SIG-M5 (cell line): Measurements from ENCODE around the gene IL17F.
A peak's percentile ranks its signal among the peaks of the same experiment; 100 is the strongest.

Experiments used
- DNase-seq: peaks from one replicate; lab custom pipeline; 2025; lab: John Stamatoyannopoulos, UW

Gene IL17F

DNA sequence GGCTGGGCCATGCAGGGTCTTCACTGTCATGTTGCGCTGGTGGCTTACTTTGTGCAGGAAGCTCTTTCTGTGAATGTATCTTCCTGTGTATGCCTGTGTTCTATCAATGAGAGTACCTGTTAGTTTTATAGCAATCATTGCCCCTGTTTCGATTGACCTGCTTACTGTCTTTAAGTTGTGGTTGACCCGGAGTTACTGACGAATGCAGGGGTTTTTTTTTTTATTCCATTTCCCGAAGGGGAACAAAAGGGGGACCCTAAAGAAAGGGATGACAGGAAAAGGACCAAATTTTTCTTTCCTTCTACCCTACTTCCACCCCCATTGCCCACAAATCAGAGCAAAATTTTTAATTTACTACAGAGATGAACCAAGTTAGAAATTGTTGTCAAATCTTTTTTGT, at the start of gene IL17F:
Gene IL17F, minus strand, starts transcription at position 101 of the 400 bp plus-strand sequence. Its CDS starts 71 bp downstream, at position 30.
- no peak for DNase-seq

DNA sequence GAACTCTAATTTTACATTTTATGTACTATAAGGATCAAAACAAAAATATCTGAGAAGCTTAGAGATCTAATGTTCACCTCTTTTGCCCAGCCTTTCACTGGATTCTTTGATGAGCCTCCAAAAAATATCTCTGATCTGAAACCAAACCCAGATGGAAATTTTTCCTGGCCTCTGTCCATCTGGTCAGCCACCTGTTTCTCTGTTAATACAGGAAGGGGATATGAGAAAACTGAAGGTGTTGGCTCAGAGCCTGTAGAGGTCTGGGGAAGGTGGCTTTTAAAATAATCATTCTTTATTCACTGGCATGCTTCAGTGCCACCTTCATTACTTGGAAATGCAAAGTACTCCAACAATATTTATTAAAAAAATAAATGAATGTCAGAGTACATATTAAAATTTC, 48.8 kb upstream of the IL17F start:
- DNase-seq, result no peak

DNA sequence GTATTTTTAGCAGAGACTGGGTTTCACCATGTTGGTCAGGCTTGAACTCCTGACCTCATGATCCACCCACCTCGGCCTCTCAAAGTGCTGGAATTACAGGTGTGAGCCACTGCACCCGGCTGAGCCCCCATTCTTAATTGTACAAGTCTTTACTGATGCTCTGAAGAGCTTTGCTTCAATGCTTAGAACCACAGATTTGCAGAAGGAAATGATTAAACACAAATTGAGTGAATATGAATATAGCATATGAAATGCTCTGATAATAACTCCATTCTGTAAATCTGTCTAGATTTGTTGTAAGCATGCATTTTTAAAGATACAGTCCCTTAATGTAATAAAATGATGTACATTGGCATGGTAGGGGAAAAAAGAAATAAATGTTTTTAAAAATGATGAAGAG, 44.5 kb upstream of the IL17F start:
- DNase-seq, result no peak

DNA sequence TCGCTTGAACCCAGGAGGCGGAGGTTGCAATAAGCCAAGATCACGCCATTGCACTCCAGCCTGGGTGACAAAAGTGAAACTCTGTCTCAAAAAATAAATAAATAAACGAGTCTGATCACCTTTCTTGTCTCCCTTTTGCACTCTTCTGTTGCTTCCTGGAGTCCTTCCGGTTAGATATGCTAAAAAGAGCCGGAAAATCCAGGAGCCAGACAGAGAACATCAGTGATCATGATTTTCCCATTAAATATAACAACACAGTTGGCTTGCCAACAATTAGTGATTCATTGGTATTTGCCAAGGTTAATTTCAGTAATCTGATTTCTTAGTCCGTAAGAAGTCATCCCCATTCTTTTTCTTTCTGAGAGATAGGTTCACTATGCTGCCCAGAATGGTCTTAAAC, 43.9 kb upstream of the IL17F start:
- DNase-seq, result no peak

DNA sequence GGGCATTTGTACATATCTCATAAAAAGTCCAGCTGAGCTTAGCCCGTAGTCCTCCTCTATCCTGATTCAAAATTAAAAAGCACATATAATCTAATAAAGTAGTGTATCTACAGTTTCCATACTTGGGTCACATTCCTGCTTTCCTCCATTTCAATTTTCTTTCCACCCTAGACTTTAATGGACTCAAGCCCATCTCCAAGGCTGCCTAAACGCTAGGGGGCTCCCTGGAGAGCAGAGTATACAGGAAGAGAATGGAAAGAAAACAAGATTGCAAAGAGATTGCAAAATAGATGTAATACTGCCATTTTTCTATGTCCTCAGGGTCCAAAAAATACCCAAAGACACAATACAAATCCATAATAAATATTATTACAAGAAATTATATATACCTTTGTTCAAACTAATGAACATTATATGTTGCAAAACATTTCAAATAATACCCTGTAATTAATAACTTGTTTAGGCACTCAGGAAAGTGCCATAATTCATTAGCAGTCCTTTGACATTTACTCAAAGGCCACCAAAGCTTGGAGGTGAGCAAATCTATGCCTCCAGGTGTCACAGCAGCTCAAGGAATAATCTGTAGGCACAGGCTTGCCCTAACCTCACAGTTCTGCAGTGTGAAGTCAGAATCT, 42.6 kb upstream of the IL17F start:
- no peak for DNase-seq

DNA sequence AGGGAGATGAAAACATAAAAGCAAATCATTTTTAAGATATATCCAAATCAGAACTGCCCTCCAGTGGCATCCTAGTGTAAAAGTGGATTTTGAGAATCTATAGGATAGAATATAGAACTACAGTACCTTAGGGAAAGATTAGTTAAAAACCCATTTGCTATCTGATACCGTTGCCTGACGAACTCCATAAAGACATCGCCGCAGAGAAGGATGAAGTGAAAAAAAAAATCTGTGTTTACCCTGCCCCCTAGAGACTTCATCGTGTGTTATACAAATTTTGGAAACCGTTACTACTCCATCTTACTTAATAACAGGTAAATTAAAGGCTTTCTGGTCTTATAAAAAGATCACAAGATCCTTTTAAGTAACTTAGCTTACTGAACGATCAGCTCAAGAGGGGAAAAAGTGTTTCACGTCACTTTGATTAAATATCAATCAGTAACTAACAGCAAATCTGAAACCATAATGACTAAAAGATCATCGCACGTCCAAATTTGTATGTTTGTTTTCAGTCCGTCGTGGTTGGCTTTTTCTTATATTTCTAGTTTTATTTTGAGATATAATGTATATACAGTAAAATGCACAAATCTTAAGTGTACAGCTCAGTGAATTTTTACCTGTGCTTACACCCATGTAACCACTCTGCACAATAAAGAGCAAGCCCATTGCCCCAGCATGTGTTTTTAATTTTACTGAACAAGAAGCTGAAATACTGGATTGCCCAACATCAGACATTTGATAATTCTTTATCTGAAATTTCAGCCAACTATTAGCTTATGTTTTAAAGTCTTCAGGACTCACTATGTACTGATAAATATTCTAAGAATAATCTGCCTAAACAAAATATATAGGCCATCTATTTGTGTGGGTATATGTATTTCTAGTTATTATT, 41.1 kb upstream of the IL17F start:
- no peak for DNase-seq

DNA sequence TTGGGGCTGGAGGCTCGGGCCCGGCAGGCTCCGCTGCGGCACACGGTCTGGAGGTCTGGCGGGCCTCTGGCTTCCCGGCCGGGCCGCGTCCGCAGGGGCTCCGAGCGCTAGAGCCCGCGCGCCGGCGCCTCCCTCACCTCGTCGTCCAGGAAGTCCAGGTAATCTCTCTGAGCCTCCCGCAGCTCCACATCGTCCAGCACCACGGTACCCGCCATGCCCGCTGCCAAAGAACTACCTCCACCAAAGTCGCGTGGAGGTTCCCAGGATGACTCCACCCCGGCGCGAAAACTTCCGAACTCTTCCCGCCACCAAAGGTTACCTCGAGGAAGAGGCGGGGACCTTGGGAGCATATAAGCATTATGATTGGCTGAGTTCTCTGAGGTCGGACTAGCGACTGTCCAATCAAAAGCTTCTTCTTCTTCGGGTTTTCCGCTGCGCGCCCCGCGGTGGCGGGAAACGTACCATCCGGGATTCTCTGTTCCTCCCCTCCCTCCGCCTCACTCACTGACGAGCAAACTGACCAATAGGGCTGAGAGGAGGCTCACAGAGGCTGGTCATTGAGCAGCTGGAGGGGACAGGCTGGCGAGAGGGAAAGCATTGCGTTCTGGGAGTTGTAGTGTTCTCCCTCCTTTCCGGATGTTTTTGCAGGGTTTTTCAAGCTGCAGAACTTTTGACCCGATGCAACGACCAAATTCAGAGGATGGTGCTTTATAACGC, 40.3 kb upstream of the IL17F start, which contains the start of gene MCM3:
Gene MCM3, minus strand, starts transcription at position 283 of the 717 bp plus-strand sequence. Its CDS starts 68 bp downstream, at position 215.
- DNase-seq, result peak; percentile 95

DNA sequence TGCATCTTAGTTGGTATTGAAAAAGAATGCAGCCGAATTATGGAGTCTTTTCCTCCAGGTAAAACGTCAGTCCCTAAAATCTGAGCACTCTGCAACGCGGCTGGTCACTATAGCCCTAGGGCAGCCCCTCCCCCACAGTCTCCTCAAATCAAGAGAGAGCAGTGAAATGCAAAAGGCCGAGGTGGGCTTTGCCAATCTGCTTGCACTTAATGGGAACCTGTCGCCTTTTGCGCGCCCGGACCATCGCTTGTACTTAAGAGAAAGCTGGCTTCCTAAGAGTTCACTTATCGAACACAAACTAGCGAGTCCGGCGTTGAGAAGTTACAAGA, 39.8 kb upstream of the IL17F start:
- DNase-seq, result no peak

DNA sequence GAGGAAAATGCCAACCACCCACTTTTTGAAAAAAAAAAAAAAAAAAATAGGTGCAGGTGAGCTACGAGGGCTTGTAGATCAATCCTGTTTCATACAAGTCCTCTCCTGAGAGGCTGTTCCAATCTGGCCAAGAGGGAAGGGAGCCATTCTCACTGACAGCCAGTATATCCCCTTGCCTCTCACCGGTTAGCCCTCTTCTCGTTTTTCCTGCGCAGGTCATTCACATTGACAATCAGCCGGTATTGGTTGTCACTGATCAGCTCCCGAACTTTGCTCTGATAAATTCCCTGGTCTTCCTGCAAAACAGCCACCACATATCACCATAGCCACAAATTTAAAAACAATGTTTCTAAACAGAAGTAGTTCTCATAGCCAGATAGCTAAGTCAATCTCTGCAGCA, 38.8 kb upstream of the IL17F start:
- DNase-seq, result no peak

DNA sequence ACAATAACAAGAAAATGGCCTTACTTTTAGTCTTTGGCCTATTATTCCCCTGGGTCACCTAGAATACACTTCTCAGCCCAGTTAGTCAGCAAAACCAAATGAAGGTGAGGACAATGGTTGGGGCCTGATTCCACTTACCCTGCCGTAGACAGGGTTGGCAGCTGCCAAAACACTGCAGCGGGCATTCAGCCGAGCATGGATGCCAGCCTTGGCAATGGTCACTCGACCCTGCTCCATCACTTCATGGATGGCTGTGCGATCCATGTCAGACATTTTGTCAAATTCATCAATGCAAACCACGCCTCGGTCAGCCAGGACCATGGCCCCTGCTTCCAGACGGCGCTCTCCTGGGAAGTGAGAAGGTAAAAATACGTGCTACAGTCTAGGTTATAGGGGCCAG, 31.8 kb upstream of the IL17F start:
- DNase-seq, result no peak

DNA sequence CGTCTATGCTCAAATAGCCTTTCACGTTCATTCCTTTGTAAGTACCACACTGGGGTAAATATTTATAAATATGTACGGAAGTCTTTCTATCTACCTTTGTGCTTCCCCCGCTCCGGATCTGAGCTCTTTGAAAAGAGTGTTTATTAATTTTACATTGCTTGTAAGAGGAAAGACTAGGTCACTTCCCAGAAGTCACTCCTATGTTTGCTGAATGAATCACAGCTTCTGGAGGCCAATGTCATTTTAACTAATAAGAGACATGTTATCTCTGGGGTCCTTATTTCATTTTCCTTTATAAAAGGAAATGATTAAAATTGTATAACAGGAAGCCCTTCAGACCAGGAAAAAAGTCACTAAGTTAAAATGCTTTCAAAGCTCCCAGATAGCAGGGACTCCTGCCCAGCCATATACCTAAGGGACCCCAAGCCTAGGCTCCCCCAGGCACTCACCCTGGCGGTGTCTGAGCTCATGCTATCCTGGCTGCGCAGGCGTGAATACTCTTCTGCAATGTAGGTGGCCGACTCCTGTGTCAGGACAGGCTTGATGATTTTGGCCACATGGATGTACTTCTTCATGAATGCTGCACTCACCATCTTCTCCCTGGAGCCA, 27.7 kb upstream of the IL17F start:
- DNase-seq, result no peak

DNA sequence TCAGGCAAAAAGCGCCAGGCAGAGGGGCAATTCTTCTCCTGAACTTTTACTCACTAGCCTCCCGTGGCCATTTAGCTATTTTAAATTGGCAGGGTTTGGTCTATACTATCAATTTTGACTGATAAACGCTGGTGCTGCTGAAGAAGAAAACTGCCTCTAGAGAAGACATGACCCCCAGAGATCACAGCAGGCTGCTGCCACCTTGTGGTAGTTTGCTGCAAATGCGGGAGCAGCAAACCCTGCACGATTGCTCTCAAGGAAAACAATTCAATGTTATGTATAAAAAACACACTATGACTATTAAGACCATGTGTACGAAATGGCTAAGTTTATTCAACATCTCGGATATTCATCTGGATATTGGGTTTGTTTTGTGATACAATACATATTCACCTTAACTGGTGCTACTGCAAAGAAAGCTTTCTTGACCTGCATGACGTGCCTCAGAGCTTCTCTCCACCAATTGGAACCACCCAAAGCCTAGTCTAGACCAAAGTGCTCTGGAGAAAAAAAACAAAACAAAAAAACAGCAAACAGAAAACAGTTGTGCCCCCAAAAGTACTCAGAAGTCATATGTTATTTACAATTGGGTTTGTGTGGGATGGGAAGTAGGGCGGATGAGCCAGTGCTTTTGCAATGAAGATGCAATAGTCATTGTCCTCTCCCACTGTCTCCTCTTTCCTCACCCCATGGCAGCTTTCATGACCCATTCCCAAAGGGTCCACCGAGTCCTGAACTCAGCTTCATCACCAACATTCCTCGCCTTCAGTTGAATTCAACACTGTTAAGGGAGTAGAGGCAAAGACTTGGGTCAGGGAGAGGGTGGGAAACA, 19.6 kb upstream of the IL17F start:
- DNase-seq, result no peak

DNA sequence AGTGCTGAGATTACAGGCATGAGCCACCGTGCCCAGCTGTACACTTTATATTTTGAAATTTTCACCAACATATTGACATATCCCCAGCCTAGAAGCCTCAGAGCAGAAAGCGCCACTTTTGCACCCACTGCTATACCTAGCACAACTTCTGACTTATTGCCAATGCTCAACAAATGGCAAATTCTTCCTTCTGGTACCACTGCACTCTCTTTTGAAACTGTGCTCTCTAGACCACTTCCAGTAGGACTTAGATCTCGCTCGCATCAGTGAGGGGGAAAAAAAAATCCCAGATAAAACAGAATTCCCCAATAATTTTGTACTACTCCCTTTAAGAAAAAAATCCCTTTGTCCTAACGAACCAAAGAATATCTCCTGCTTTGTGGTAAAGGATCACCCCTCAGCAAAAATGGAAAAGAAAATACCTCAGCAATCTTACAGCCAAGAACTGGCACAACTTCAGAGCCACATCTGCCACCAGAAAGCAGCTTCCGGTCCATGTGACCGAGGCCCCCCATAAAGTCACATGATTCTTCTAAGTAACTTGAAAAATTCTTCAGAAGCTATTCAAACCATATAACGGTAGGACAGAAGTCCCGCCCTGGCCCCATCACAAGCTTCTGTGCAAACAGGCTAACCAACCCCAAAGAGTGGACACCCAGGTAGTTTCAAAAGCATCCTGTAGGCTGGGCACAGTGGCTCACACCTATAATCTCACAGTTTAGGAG, 18.5 kb upstream of the IL17F start:
- no peak for DNase-seq

DNA sequence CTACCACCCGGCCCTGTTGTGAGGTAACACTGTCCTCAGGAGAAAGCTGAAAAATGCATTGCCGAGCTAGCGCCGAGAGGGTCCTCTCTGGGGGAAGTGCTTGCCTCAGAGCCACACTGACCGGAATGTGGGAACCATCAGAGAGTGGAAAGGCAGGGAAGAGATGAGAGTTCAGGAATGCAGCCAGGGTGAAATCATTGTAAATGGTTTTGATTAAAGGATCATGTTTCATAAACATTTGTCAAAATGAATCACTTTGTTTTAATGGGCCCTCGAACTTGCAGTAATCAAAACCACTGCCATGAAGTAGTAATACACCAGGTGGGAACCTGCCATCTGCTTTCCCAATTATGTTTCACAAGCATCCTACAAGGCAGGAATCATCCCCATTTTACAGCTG, 16.9 kb upstream of the IL17F start:
- DNase-seq, result no peak

DNA sequence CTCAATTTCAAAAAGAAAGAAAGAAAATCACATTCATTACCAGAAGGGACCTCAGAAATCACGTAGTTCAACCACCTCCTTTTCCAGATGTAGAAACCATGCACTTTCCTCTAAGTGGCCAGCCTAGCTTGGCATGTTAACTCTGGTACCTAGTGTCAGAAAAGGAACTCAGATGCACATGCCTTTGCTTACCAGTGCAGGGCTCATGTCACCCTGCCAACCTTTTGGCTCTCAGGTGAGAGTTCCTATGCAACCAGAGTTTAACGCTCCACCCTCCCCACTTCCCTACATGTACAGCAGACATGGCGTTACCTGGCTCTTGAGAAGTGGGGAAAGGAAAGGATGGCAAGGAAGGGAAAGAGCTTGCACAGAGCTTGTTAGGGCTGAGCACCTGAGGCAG, 16.3 kb upstream of the IL17F start:
- DNase-seq, result no peak

DNA sequence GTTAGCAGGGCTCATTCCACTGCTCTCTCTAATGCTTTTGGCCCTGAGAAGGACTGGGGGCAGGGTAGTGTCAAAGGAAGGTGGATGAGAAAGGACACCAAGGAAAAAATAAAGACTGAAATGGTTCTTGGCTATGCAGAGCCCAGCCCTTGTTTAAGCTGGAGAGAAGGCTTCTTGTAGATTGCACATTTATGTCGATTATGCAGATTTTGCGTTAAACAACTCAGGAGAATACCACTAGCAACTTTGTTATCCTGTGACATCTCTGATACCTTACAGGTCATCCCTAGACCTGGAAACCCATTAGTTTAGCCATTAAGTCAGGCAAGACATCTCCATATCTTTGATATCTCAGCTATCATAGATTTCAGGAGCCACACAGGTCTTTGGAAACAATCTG, 11.1 kb upstream of the IL17F start:
- no peak for DNase-seq

DNA sequence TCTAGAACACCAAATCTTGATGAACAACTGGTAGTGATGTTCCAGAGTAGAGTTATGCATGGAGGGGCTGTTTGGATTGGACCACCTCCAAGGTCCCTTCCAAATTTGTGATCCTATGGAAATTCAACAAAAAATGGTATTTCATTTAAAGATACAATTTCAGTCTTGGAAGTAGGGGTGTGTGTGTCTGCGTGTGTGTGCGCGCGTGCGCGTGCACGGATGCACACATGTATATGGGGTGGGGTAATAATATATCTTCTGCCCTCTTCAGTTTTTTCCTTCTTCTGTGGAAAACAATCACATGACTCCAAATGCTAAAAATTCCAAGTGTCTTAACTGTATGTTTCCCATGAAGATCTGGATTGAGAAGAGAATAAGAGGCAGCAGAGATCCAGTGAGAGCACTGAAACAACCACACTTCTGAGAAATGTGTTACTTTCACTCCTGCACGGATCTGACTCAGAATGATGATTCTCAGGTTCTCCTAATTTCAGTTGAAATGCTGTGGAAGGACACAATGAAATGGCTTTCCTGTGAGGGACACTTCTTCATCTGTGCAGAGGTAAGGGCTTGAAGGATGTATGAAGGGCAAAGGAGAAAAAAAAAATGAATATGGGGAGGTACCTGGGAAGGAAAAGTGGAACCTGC, 10.6 kb upstream of the IL17F start:
- DNase-seq, result no peak

DNA sequence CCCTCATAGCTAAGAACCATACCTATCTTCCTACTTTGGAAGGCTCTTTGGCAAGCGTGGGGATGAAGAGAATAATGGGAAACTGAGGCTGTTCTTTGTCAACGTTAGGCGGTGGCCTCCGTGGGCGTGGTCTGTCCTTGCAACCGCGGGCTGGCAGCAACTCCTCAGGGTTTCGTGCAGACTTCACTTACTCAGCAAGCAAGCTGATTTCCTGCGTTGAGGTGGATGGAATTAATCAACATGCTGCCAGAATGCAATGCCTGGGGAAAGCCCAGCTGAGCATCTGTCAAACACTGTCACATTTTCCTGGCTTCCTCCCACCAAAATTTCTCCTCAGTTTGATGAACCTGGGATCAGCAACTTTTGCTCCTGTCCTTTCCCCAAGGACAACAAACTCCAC, 9.2 kb upstream of the IL17F start:
- no peak for DNase-seq

DNA sequence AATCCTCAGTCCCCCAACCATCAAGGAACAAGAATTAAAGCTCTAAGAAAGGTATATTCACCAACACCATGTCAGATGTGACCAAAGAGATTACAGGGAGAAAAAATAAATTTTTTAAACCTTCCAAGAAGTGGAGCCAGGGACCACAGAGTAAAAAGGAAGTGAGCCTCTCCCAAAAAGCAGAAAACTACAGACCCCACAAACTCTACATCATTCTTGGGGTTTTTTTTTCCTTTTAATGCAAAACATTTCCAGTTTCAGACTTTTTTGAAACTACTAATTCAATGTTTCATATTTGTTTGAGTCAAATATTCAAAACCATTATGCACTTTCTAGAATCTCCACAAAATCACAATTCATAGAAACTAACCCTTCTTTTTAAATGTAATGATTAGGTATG, 6.8 kb upstream of the IL17F start:
- no peak for DNase-seq

DNA sequence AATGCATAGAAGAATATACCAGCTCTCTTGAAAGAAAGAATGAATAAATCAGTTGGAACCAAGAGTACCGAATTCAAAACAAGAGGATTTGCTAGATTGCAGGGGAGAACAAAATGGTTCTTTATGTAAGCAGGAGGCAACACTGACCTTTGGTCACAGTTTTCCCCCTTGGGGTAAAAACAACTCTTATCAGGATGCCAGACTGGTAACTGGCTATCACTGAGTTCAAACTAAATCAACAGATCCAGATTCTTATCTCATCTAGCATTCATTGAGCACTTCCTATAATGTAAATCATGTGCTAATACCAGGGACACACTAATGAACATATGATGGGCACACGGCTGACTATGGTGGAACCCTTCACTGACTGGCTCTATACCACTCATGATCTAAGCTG, 4.8 kb upstream of the IL17F start:
- DNase-seq, result no peak
